Hematopoietic multipotent progenitor cell treated with erythropoietin and hydrocortisone succinate and interleukin-3 and kit ligand, for 6 days (in vitro differentiated cells): ENCODE results near the gene APOBEC3F.

Experiments used
- DNase-seq: peaks from one replicate; pipeline ENCODE4 v3.0.0-alpha.2; 2015

APOBEC3F gene

DNA sequence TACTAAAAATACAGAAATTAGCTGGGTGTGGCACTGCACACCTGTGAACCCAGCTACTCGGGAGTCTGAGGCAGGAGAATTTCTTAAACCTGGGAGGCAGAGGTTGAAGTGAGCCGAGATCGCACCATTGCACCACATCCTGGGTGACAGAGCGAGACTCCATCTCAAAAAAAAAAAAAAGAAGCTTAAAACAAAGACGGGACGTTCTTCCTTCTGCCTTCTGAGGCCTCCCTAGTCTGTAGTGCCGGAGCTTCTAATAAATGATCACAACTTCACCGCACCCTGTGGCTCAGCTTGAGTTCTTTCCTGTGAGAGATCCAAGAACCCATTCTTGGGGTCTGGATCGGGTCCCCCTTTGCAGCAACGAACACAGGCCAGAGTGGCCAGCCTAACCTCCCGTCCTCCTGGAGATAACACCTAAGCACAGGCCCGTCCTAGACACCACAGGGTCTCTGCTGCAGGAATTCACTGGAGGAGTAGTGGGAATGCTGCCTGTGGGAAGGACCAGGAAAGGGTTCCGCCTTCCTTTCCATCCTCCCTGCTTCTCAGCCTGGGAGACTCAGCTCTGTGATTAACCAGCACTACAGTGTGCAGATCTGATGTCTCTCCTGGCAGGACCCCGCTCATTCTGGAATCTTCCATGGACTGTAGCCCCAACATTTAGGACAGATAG, 54.2 kb downstream of the APOBEC3F start:
- no peak for DNase-seq

DNA sequence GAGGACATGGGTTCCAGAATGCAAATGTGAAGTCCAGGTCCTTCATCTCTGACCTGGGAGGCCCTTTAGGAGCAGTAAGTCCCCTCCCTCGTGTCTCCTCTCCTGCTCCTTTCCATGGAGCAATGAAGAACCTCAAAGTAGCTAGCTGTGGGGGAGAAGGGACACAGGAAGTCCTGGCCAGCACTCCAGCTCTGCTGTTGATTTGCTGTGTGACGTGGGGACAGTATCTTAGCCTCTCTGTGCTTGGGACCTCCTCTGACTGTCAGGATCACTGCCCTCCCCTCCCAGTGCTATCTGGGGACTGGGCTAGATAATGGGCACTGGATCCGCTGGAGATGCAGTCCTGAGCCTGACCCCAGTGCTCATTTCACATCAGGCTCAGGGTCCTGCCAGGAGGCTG, 55.3 kb downstream of the APOBEC3F start:
- no peak for DNase-seq

DNA sequence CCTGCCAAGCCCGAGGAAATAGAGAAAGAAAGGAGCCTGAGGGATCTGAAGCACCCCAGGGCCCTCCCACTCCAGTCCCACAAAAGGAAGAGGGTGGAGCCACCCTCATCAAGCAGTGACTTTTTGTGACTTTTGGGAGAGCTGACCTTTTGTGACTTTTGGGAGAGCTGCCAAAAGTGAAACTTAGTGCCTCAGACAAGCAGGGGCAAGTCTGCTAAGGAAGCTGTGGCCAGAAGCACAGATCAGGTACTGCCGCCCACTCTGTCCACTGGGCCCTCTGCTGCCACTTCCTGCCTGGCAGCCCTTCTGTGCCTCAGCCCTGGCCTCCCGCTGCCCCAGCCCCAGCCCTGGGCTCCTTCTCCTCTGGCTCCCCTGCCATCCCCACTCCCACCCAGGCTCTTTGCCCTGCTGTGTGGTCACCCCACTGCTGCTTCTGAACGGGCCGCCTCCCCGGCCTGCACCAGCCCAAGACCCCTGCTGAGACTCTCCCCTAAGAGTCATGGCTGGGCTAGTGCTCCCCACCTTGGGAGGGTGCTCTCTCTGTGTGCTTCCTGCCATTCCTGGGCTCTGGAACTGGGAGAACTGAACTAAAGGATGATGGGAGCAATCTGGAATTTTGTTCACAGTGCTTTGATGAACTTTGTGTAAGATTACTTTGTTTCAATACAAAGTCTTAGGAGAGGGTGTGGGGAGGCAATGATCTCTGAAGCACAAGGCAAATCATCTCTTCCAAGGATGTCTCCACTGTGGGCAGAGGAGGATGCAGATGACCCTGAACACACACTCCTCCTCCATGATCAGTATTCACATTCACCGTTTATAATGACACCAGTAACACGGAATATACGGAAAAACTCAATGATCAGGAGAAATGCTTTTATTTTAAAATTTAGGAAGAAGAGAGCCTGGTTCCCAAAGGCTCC, 56.7 kb downstream of the APOBEC3F start, which contains the start of gene APOBEC3H:
Gene APOBEC3H, plus strand, starts transcription at position 147 of the 923 bp plus-strand sequence. CDS start 3,035 bp downstream, outside the sequence.
- DNase-seq = peak; percentile 76

DNA sequence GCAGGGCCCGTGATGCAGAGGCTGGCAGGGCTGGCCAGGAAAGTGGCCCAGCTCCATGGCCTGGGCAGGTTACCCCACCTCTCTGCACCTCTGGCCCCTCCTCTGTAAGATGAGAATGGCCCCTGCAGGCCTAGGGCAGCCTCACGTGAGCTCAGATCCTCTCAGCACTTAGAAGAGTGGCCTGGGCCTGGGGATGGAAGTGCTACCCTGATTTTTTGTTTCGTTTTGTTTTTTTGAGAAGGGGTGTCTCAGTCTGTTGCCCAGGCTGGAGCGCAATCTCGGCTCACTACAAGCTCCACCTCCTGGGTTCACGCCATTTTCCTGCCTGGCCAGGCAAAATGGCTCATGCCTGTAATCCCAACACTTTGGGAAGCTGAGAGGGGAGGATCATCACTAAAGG, 57.4 kb downstream of the APOBEC3F start:
- no peak for DNase-seq

DNA sequence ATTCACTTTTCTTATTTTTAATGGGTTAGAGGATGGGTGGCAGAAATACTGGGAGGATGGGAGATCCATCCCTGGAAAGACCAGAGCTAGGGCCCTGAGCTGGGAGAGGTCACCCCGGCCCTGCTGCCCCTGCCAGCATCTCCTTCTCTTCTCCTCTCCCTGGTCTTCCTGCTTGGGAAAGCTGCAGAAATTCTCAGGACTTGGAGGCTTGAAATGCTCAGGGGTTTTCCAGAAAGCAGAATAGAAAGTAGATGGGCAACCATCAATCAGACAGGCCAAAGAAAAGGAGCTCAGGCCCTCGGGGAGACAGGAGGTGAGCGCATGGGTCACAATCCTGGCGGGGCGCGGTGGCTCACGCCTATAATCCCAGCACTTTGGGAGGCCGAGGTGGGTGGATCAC, 57.9 kb downstream of the APOBEC3F start:
- DNase-seq = no peak

DNA sequence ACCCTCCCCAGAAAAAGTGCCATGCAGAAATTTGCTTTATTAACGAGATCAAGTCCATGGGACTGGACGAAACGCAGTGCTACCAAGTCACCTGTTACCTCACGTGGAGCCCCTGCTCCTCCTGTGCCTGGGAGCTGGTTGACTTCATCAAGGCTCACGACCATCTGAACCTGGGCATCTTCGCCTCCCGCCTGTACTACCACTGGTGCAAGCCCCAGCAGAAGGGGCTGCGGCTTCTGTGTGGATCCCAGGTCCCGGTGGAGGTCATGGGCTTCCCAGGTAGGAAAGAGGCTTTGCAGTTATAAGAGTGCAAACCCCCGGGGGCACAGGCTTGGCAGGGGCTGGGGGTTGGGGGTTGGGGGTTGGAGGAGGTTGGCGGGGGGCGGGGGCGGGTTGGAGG, 60.6 kb downstream of the APOBEC3F start:
- no peak for DNase-seq

DNA sequence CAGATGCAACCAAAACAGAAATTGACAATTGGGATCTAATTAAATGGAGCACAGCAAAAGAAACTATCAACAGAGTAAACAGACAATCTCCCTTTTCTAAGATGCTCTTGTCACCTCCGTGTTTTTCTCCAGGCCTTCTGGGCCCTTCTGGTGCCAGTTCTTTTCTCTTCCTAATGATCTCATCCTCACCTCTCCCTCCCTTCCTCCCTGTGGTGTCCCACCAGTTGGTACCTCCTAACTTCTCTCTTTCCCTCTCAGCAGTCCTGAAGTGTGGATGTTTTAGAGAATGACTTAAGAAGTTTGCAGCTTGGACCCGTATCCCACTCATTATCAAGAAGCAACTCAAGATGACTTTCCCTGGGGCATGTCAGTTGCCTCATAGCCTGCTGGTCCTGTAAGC, 62.8 kb downstream of the APOBEC3F start:
- DNase-seq = no peak
